ENCODE data around the gene GTF3C1. TPM values are rescaled to one million over a fixed set of nuclear protein-coding genes. Genes with fewer than 3 reads are reported as not detected.

The GTF3C1 gene
- total RNA-seq, 1 donor from 2014 or later: 98.7 TPM

DNA sequence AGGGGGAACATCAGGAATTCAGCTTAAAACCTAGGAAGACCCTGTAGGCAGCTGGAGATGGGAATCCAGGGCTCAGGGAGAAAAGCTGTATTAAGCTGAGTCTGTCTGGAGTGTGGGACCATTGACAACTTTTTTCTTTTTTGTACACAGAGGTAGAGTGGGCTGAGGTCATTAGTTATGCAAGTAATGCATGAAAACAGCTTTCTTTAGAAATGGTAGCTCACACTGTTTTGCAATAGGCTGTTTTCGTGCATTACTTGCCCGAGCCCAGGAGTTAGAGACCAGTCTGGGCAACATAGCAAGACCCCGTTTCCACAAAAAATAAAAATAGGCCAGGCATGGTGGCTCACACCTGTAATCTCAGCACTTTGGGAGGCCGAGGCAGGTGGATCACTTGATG lies 46.7 kb upstream of the GTF3C1 start:
- H3K4me3 Mint-ChIP-seq (ENCODE audit: unreplicated experiment): no peak overlapping the region
- no peaks in the 10 kb centered on the region for H3K9me3 Mint-ChIP-seq (ENCODE audit: unreplicated experiment)
- peaks cover 8% of the 10 kb centered on the region for H3K27me3 Mint-ChIP-seq (ENCODE audit: unreplicated experiment)
- no peak for DNase-seq (ENCODE audit: low spot score)
- no peak overlapping the region for H3K27ac Mint-ChIP-seq (ENCODE audit: unreplicated experiment)
- peaks cover 15% of the 10 kb centered on the region for H3K4me1 Mint-ChIP-seq (ENCODE audit: unreplicated experiment)
- TF ChIP-seq, protein P1, sequence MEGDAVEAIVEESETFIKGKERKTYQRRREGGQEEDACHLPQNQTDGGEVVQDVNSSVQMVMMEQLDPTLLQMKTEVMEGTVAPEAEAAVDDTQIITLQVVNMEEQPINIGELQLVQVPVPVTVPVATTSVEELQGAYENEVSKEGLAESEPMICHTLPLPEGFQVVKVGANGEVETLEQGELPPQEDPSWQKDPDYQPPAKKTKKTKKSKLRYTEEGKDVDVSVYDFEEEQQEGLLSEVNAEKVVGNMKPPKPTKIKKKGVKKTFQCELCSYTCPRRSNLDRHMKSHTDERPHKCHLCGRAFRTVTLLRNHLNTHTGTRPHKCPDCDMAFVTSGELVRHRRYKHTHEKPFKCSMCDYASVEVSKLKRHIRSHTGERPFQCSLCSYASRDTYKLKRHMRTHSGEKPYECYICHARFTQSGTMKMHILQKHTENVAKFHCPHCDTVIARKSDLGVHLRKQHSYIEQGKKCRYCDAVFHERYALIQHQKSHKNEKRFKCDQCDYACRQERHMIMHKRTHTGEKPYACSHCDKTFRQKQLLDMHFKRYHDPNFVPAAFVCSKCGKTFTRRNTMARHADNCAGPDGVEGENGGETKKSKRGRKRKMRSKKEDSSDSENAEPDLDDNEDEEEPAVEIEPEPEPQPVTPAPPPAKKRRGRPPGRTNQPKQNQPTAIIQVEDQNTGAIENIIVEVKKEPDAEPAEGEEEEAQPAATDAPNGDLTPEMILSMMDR (IDR thresholded peaks at IDR 0.05; ENCODE audit: unreplicated experiment): no peak
- H3K36me3 Mint-ChIP-seq (ENCODE audit: low read depth, unreplicated experiment): peaks cover 19% of the 10 kb centered on the region

DNA sequence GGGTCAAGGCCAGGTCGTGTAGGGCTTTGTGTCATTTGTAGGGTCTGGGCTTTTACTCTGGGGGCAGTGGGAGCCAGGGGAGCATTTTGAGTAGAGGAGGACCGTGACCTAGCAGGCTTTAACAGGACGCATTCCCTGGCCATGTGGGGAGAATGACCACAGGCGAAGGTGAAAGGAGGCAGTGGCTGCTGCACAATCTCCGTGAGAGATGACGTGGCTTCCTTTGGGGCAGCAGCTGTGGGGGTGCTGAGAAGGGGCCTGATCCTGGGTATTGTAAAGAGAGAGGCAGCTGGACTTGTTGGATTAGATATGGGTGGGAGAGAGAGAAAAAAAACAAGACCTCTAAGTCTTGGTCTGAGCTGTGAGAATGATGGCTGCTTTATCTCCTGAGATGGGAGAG lies 46.3 kb upstream of the GTF3C1 start:
- Mint-ChIP-seq H3K36me3 (ENCODE audit: low read depth, unreplicated experiment) (peaks cover 19% of the 10 kb centered on the region), H3K4me3 (ENCODE audit: unreplicated experiment) (no peak overlapping the region), H3K4me1 (ENCODE audit: unreplicated experiment) (peaks cover 15% of the 10 kb centered on the region), H3K27me3 (ENCODE audit: unreplicated experiment) (peaks cover 8% of the 10 kb centered on the region), H3K9me3 (ENCODE audit: unreplicated experiment) (no peaks in the 10 kb centered on the region), H3K27ac (ENCODE audit: unreplicated experiment) (no peak overlapping the region)
- DNase-seq (ENCODE audit: low spot score): no peak
- TF ChIP-seq, protein P1 (IDR thresholded peaks at IDR 0.05; ENCODE audit: unreplicated experiment): no peak

DNA sequence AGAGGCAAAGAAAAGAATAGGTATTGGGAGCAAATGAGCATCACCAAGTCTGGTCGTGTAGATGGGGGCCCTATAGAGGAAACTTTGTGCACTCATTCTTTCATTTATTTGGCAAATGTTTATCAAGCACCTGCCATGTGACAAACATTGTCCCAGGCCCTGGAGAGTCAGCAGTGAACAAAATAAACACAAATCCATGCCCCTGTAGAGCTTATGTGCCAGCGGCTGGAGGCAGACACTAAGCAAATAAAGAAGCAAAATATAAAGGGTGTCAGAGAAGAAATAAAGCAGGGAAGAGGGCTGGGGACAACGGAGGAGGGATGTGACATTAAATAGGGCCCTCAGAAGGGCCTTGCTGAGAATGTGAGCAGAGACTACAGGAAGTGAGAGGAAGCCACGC lies 45.8 kb upstream of the GTF3C1 start:
- Mint-ChIP-seq H3K27me3 (ENCODE audit: unreplicated experiment) (peaks cover 8% of the 10 kb centered on the region), H3K4me3 (ENCODE audit: unreplicated experiment) (no peak overlapping the region), H3K9me3 (ENCODE audit: unreplicated experiment) (no peaks in the 10 kb centered on the region), H3K27ac (ENCODE audit: unreplicated experiment) (no peak overlapping the region), H3K4me1 (ENCODE audit: unreplicated experiment) (peaks cover 20% of the 10 kb centered on the region), H3K36me3 (ENCODE audit: low read depth, unreplicated experiment) (peaks cover 19% of the 10 kb centered on the region)
- DNase-seq (ENCODE audit: low spot score): no peak
- TF ChIP-seq, protein P1 (IDR thresholded peaks at IDR 0.05; ENCODE audit: unreplicated experiment): no peak

DNA sequence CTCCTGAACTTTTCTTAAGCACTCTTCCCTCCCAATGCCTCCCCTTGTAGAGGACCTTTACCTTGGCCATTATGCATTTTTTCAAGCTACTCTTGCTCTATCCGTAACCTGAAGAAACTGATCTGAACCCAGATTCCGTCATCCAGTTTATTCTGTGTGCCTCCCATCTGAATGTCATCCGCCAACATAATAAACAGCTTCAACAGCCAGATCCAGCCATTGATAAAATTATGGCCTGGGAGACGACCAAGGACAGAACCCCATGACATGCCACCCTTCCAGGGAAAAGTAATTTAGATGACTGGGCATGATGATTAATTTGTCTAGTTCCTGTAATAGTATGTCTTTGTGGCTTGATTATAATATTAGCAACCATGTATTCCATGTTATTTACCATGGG lies 42.1 kb upstream of the GTF3C1 start:
- Mint-ChIP-seq H3K36me3 (ENCODE audit: low read depth, unreplicated experiment) (peaks cover 8% of the 10 kb centered on the region), H3K9me3 (ENCODE audit: unreplicated experiment) (no peaks in the 10 kb centered on the region)

DNA sequence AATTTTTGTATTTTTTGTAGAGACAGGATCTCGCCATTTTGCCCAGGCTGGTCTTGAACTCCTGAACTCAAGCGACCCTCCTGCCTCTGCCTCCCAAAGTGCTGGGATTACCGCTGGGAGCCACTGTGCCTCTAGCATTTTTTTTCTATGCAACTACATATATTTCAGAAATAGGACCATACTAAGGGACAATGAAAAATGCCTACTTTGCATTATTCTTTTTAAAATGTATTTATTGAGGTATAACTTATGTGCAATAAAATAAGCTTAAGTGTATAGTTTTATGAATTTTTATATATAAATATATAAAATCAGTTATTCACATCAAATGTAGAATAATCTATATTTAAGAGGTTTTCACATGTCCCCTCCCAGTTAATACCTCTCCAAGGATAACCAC lies 38.3 kb upstream of the GTF3C1 start:
- H3K27ac Mint-ChIP-seq (ENCODE audit: unreplicated experiment): no peak overlapping the region
- no peak for DNase-seq (ENCODE audit: low spot score)
- H3K4me1 Mint-ChIP-seq (ENCODE audit: unreplicated experiment): peaks cover 6% of the 10 kb centered on the region
- TF ChIP-seq, protein P1 (IDR thresholded peaks at IDR 0.05; ENCODE audit: unreplicated experiment): no peak
- H3K4me3 Mint-ChIP-seq (ENCODE audit: unreplicated experiment): no peak overlapping the region
- no peaks in the 10 kb centered on the region for H3K9me3 Mint-ChIP-seq (ENCODE audit: unreplicated experiment)
- H3K36me3 Mint-ChIP-seq (ENCODE audit: low read depth, unreplicated experiment): peaks cover 13% of the 10 kb centered on the region
- peaks cover 3% of the 10 kb centered on the region for H3K27me3 Mint-ChIP-seq (ENCODE audit: unreplicated experiment)

More for the DNA sequence above, 42.1 kb upstream of the GTF3C1 start:
- Mint-ChIP-seq H3K27me3 (ENCODE audit: unreplicated experiment) (peaks cover 8% of the 10 kb centered on the region), H3K27ac (ENCODE audit: unreplicated experiment) (no peak overlapping the region), H3K4me1 (ENCODE audit: unreplicated experiment) (peaks cover 15% of the 10 kb centered on the region), H3K4me3 (ENCODE audit: unreplicated experiment) (no peak overlapping the region)
- TF ChIP-seq, protein P1 (IDR thresholded peaks at IDR 0.05; ENCODE audit: unreplicated experiment): no peak
- no peak for DNase-seq (ENCODE audit: low spot score)

Measured in endothelial cell (in vitro differentiated cells).